ENCODE data around the gene PRKCD.

PRKCD gene

DNA sequence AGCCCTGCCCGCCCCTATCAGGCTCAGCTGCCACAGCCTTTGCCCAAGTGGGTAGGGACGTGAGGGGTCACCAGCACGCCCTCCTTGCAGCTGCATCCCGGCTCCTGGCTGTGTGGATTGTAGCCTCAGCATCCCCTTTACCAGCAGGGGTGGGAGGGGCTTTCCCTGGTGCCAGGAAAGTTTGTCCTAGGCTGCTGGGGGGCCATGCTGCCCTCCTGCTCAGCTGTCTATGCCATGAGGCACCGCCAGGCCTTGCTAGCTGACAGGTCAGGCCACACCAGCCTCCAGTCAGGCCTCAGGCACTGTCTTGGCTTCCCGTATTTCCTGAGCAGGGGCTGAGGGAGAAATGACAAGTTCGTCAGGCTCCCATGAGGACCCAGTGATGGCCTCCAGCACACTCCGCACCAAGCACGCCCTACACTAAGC is 62.5 kb downstream of the PRKCD start:
- no peak overlapping the region for H3K4me3 ChIP-seq (ENCODE audit: low read depth, low read length)
- in situ Hi-C loops (cut with HindIII; ENCODE audit: low sequenced_read_pairs) = no loop called here
- TF ChIP-seq, protein P1, sequence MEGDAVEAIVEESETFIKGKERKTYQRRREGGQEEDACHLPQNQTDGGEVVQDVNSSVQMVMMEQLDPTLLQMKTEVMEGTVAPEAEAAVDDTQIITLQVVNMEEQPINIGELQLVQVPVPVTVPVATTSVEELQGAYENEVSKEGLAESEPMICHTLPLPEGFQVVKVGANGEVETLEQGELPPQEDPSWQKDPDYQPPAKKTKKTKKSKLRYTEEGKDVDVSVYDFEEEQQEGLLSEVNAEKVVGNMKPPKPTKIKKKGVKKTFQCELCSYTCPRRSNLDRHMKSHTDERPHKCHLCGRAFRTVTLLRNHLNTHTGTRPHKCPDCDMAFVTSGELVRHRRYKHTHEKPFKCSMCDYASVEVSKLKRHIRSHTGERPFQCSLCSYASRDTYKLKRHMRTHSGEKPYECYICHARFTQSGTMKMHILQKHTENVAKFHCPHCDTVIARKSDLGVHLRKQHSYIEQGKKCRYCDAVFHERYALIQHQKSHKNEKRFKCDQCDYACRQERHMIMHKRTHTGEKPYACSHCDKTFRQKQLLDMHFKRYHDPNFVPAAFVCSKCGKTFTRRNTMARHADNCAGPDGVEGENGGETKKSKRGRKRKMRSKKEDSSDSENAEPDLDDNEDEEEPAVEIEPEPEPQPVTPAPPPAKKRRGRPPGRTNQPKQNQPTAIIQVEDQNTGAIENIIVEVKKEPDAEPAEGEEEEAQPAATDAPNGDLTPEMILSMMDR (IDR thresholded peaks at IDR 0.05; ENCODE audit: low read depth, low read length, missing control alignments) = no peak
- no peak for DNase-seq (ENCODE audit: low read depth)

DNA sequence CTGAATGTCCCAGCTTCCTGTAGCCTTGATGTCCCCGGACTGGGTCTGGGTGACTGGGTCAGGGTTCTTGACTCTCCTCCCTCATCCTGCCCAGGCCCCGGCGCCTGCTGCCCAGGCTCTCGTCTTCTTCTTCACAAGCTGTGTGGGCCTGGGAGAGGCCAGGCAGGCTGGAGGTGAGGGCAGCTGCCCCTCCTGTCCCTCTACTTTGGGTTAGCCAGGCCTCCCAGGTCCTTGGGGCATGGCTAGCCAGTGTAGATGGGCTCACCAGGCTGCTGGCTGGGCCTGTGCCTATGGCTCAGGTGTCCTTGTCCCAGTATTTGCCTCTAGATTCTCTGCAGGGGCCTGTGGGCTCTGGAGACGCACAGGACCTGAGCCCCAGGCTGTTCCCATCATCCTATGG is 63.0 kb downstream of the PRKCD start:
- in situ Hi-C loops (cut with HindIII; ENCODE audit: low sequenced_read_pairs) = no loop called here
- TF ChIP-seq, protein P1 (IDR thresholded peaks at IDR 0.05; ENCODE audit: low read depth, low read length, missing control alignments) = no peak
- no peak for DNase-seq (ENCODE audit: low read depth)

DNA sequence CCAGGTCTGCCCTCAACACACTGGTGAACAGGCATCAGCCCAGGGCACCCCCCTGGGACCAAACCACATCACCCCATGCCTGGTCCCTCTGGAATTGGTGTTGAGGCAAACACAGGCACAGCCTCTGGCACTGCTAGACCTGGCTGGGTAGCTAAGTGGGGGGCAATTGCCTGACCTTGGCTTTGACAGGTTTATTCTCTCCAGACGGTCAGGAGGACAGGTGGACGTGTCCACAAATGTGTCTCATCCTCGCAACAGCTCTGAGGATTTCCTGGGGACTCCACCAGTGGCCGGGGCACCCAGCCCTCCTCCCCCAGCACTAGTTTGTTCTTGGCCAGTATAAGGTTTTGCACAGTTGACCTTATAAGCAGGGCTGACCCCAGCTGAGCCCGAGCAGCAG is 63.5 kb downstream of the PRKCD start:
- DNase-seq (ENCODE audit: low read depth) = no peak
- TF ChIP-seq, protein P1 (IDR thresholded peaks at IDR 0.05; ENCODE audit: low read depth, low read length, missing control alignments) = no peak
- no peak overlapping the region for H3K4me3 ChIP-seq (ENCODE audit: low read depth, low read length)
- in situ Hi-C loops (cut with HindIII; ENCODE audit: low sequenced_read_pairs) = no loop called here

More for the DNA sequence above, 63.0 kb downstream of the PRKCD start:
- no peak overlapping the region for H3K4me3 ChIP-seq (ENCODE audit: low read depth, low read length)

DNA sequence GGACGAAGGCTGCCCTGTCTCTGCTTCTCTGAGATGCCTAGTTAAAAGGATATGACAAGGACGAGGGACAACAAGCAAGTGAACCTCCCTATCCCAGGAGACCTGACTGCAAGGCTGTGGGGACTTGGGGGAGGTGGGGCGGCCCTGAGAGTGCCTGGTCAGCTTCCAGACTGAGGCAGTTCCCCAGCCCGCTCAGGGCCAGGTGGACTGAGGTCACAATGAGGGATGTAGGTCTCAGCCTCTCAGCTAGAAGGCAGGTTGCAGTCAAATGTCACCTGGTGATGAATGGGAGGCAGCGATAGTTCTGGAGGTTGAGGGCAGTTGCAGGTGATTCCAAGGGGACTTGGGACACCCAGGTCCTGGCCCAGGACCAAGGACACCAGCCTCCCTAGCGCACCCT is 64.2 kb downstream of the PRKCD start:
- in situ Hi-C loops (cut with HindIII; ENCODE audit: low sequenced_read_pairs) = no loop called here
- no peak overlapping the region for H3K4me3 ChIP-seq (ENCODE audit: low read depth, low read length)
- TF ChIP-seq, protein P1 (IDR thresholded peaks at IDR 0.05; ENCODE audit: low read depth, low read length, missing control alignments) = no peak
- DNase-seq (ENCODE audit: low read depth) = no peak

DNA sequence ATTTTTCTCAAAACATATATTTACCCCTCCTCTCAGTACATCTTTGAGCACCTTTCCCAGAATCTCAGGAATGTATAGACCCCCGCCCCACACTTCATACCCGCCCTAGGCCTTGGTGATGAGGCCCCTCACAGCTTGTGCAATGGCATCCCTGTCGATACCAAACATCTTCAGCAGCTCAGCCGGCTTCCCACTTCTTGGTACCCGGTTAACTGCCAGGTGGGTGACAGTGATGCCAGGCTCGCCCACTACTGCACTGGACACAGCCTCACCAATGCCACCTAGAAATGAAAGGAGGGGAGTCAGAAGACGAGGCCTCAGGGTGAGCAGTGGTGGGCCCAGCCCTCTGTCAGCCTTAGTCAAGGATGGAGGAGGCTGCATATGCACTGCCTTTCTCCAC is 64.6 kb downstream of the PRKCD start:
- in situ Hi-C loops (cut with HindIII; ENCODE audit: low sequenced_read_pairs) = no loop called here
- TF ChIP-seq, protein P1 (IDR thresholded peaks at IDR 0.05; ENCODE audit: low read depth, low read length, missing control alignments) = no peak
- H3K4me3 ChIP-seq (ENCODE audit: low read depth, low read length) = no peak overlapping the region
- no peak for DNase-seq (ENCODE audit: low read depth)

DNA sequence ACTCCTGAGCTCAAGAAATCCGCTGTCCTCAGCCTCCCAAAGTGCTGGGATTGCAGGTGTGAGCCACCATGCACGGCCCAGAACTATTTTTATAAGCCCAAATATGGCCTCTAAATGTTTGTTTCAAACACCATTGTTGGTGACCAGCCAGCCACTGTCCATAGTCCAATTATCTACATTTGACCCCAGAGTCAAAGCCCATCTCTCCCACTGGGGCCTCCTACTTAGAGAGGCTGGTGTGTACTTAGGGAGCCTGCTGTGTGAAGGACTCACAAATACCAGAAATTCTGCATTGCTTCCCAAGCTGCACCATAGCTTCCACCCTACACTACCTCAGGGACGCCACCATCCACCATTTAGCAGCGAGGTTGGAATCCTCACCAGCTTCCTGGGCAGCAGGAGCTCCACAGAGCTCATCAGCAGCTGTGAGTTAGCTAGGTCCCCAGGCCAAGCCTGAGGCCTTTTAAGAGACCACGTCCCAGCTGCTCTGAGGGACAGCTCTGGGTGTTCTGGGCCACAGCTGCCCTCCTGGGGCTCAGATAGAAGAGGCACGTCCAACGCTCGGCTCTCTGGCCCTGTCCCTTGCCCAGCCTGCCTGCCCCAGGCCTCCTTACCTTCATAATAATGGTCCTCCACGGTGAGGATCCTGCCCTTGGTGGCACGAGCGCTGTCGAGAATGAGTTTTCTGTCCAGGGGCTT is 65.3 kb downstream of the PRKCD start:
- H3K4me3 ChIP-seq (ENCODE audit: low read depth, low read length) = no peak overlapping the region
- in situ Hi-C loops (cut with HindIII; ENCODE audit: low sequenced_read_pairs) = no loop called here
- TF ChIP-seq, protein P1 (IDR thresholded peaks at IDR 0.05; ENCODE audit: low read depth, low read length, missing control alignments) = no peak
- no peak for DNase-seq (ENCODE audit: low read depth)
